Smooth muscle cell (in vitro differentiated cells): ENCODE measurements around the gene HIGD1C. TPM values are rescaled to one million over a fixed set of nuclear protein-coding genes. Genes with fewer than 3 reads are reported as not detected.

Experiments
- DNase-seq: peaks from one replicate; lab custom pipeline; 2025; ENCODE audit not compliant: unreplicated experiment; lab: John Stamatoyannopoulos, UW
- H2AFZ ChIP-seq: fragments of 200-600 bp; sonication (generic); 2 replicates; pipeline ENCODE4 v1.6.0; 2016; ENCODE audit warnings: antibody characterized with exemption, low read depth, mild to moderate bottlenecking
- H3F3A ChIP-seq: fragments of 200-600 bp; sonication (generic); 2 replicates; pipeline ENCODE4 v1.6.0; 2017; ENCODE audit warnings: antibody characterized with exemption, low read depth
- H3K27ac ChIP-seq: fragments of 200-600 bp; sonication (generic); 2 replicates; pipeline ENCODE4 v1.5.1; 2016; ENCODE audit warnings: low read depth, mild to moderate bottlenecking
- H3K27me3 ChIP-seq: fragments of 200-600 bp; sonication (generic); 2 replicates; pipeline ENCODE4 v1.6.1; 2016; ENCODE audit warnings: low read depth, mild to moderate bottlenecking
- H3K36me3 ChIP-seq: fragments of 200-600 bp; sonication (generic); 2 replicates; pipeline ENCODE4 v1.5.1; 2016; ENCODE audit warnings: low read depth
- H3K4me1 ChIP-seq: fragments of 200-600 bp; sonication (generic); 2 replicates; pipeline ENCODE4 v1.5.1; 2016; ENCODE audit warnings: low read depth
- H3K4me2 ChIP-seq: fragments of 200-600 bp; sonication (generic); 2 replicates; pipeline ENCODE4 v1.6.0; 2016; ENCODE audit warnings: mild to moderate bottlenecking
- H3K4me3 ChIP-seq: fragments of 200-600 bp; sonication (generic); 2 replicates; pipeline ENCODE4 v1.5.1; 2016; ENCODE audit warnings: mild to moderate bottlenecking
- H3K79me2 ChIP-seq: fragments of 200-600 bp; sonication (generic); 2 replicates; pipeline ENCODE4 v1.6.0; 2016; ENCODE audit warnings: low read depth, mild to moderate bottlenecking
- H3K9ac ChIP-seq: fragments of 200-600 bp; sonication (generic); 2 replicates; pipeline ENCODE4 v1.6.0; 2016; ENCODE audit warnings: low read depth
- H3K9me3 ChIP-seq: fragments of 200-600 bp; sonication (generic); replicated peaks from 2 replicates; pipeline ENCODE4 v1.5.1; 2016; ENCODE audit warnings: low read depth
- H4K20me1 ChIP-seq: fragments of 200-600 bp; sonication (generic); 2 replicates; pipeline ENCODE4 v1.6.0; 2016; ENCODE audit warnings: low read depth
- CTCF ChIP-seq: fragments of 200-600 bp; sonication (generic); IDR thresholded peaks from 2 replicates; pipeline ENCODE4 v1.5.1; 2017; ENCODE audit warnings: borderline replicate concordance, mild to moderate bottlenecking, antibody characterized with exemption; ENCODE audit not compliant: insufficient read depth, poor library complexity, severe bottlenecking
- WGBS: methylation state at CpG from one replicate; pipeline ENCODE4 v1.1.7; 2016; ENCODE audit warnings: low lambda C conversion rate; 5-methylcytosine and 5-hydroxymethylcytosine counted together
- polyA plus RNA-seq: library from polyadenylated mRNA; unstranded; fragments of >200 nt; fragmentation: Nextera tagmentation; extraction: Ambion mirVana; gene quantifications from 2 replicates; pipeline ENCODE4 v1.2.1, GENCODE V29; 2016
- total RNA-seq: library from RNA; depleted of rRNA; stranded (reverse); fragments of >200 nt; gene quantifications from 2 replicates; pipeline ENCODE4 v1.2.3, GENCODE V29; 2014

The HIGD1C gene
- total and polyA plus RNA-seq, 2 experiments from 2014 or later: not detected

- Histone ChIP-seq H2AFZ (no peak overlapping the region), H3K27ac (no peak overlapping the region), H3K4me1 (peaks cover 6% of the 10 kb centered on the region), H3K4me2 (no peak overlapping the region), H3K79me2 (no peaks in the 10 kb centered on the region), H3K27me3 (no peaks in the 10 kb centered on the region), H3K36me3 (no peaks in the 10 kb centered on the region), H4K20me1 (no peaks in the 10 kb centered on the region), H3K9me3 (peaks cover 14% of the 10 kb centered on the region), H3K9ac (no peak overlapping the region), H3K4me3 (no peak overlapping the region), H3F3A (no peaks in the 10 kb centered on the region)
- DNase-seq: no peak
- 97% methylated on average over 3 of the region's 3 CpGs for WGBS
- no peak for TF ChIP-seq CTCF
These were observed 36.1 kb upstream of the HIGD1C start for GRCh38 chr12:50916292-50916691.

DNA sequence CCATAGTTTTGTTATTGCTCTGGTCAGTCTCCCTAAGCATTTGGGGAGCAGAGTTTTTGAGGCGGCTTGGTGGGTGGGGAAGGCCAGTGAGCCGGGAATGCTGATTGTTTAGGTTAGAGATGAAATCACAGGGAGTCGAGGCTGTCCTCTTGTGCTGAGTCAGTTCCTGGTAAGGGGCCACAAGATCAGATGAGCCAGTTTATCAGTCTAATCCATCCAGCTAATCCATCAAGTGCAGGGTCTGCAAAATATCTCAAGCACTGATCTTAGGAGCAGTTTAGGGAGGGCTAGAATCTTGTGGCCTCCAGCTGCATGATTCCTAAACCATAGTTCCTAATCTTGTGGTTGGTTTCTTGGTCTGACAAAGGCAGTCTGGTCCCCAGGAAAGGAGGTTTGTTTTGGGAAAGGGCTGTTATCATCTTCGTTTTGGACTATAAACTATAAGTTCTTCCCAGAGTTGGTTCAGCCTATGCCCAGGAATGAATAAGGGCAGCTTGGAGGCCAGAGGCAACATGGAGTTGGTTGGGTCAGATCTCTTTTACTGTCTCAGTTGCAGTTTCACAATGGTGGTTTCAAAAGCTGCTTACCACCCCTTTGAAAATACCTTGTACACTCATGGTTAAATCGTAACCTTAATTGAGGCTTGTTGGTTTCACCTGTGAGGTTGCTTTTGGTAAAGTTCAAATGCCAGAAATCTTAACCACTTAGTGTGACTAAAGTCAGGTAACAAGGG, 33.6 kb upstream of the HIGD1C start:
- Histone ChIP-seq H3K4me1 (peaks cover 30% of the 10 kb centered on the region), H3K27me3 (no peaks in the 10 kb centered on the region), H3K36me3 (no peaks in the 10 kb centered on the region), H3K79me2 (no peaks in the 10 kb centered on the region), H3K4me2 (no peak overlapping the region), H3K4me3 (no peak overlapping the region), H3F3A (peaks cover 7% of the 10 kb centered on the region), H4K20me1 (no peaks in the 10 kb centered on the region), H3K27ac (peak overlapping the region; percentile 18), H3K9me3 (peaks cover 4% of the 10 kb centered on the region), H2AFZ (no peak overlapping the region), H3K9ac (no peak overlapping the region)
- no peak for TF ChIP-seq CTCF
- 31% methylated on average over 5 of the region's 5 CpGs for whole genome bisulfite sequencing
- DNase-seq: no peak

- no peaks in the 10 kb centered on the region for H3K27me3 ChIP-seq
- H3F3A ChIP-seq: peaks cover 12% of the 10 kb centered on the region
- H2AFZ ChIP-seq: peak overlapping the region; percentile 88
- no peak overlapping the region for H3K9ac ChIP-seq
- peak overlapping the region; percentile 90 for H3K4me2 ChIP-seq
- H3K4me1 ChIP-seq: peaks cover 49% of the 10 kb centered on the region
- peaks cover 29% of the 10 kb centered on the region for H3K79me2 ChIP-seq
- peak overlapping the region; percentile 61 for H3K4me3 ChIP-seq
- no peak for DNase-seq
- H3K27ac ChIP-seq: peak overlapping the region; percentile 85
- 3% methylated on average over 3 of the region's 3 CpGs for WGBS
- H4K20me1 ChIP-seq: no peaks in the 10 kb centered on the region
- no peaks in the 10 kb centered on the region for H3K36me3 ChIP-seq
- no peaks in the 10 kb centered on the region for H3K9me3 ChIP-seq
- no peak for TF ChIP-seq CTCF
These were observed 29.5 kb upstream of the HIGD1C start for GRCh38 chr12:50922820-50923219.
